ENCODE data around the gene BEGAIN.

BEGAIN gene

GRCh38 chr14:100620255-100621100 is 33.3 kb upstream of the BEGAIN start:
- TF ChIP-seq, protein P1, sequence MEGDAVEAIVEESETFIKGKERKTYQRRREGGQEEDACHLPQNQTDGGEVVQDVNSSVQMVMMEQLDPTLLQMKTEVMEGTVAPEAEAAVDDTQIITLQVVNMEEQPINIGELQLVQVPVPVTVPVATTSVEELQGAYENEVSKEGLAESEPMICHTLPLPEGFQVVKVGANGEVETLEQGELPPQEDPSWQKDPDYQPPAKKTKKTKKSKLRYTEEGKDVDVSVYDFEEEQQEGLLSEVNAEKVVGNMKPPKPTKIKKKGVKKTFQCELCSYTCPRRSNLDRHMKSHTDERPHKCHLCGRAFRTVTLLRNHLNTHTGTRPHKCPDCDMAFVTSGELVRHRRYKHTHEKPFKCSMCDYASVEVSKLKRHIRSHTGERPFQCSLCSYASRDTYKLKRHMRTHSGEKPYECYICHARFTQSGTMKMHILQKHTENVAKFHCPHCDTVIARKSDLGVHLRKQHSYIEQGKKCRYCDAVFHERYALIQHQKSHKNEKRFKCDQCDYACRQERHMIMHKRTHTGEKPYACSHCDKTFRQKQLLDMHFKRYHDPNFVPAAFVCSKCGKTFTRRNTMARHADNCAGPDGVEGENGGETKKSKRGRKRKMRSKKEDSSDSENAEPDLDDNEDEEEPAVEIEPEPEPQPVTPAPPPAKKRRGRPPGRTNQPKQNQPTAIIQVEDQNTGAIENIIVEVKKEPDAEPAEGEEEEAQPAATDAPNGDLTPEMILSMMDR (IDR thresholded peaks at IDR 0.05; ENCODE audit: low read depth, low read length, missing control alignments): no peak
- no peak overlapping the region for H3K4me3 ChIP-seq (replicated peaks; ENCODE audit: low read depth, low read length)
- DNase-seq (ENCODE audit: extremely low read depth, low read depth): no peak

DNA sequence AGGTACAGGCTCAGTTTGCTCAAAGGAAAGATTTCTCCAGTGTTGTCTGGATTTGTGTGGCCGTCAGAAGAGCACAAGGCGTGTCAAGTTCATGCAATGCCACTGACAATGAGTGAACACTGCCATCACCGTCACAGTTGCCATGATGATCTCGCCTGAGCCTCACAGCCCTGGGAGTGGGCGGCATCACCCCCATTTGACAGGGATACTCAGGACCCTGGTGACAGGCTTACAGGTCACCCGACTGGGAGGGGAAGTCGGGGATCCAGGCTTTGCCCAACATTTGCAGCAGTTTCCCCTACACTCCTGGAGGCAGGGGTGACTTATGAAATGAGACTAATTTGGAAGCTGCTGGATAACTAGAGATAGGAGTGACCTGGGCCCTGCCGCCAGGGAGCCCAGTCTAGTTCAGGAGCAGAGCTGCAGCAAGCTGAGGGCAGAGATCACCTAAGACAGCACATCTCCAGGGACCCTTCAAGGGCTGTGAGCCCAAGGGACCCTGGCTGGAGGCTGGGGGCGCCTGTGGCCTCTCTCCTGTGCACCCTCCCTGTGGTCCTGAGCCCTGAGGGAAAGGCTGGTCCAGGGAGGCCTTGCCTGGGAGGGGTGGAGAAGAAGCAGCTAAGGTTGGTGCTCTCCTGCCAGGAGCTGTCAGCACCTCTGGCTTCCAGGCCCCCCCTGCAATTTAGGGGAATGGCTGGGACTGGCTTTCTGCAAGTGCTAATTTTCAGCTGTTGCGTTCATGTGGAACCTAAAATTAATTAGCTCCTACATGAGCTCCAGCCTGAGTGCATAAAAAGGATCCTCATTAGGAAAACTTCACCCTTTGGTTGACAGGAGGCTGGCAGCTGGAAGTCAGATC is 32.4 kb upstream of the BEGAIN start:
- DNase-seq (ENCODE audit: extremely low read depth, low read depth): no peak

GRCh38 chr14:100618763-100619320 is 31.6 kb upstream of the BEGAIN start:
- TF ChIP-seq, protein P1 (IDR thresholded peaks at IDR 0.05; ENCODE audit: low read depth, low read length, missing control alignments): no peak
- H3K4me3 ChIP-seq (replicated peaks; ENCODE audit: low read depth, low read length): no peak overlapping the region
- DNase-seq (ENCODE audit: extremely low read depth, low read depth): no peak

More for the DNA sequence above, 32.4 kb upstream of the BEGAIN start:
- no peak overlapping the region for H3K4me3 ChIP-seq (replicated peaks; ENCODE audit: low read depth, low read length)
- TF ChIP-seq, protein P1 (IDR thresholded peaks at IDR 0.05; ENCODE audit: low read depth, low read length, missing control alignments): no peak

GRCh38 chr14:100618318-100618693 is 31.1 kb upstream of the BEGAIN start:
- TF ChIP-seq, protein P1 (IDR thresholded peaks at IDR 0.05; ENCODE audit: low read depth, low read length, missing control alignments): no peak
- no peak overlapping the region for H3K4me3 ChIP-seq (replicated peaks; ENCODE audit: low read depth, low read length)
- DNase-seq (ENCODE audit: extremely low read depth, low read depth): no peak

DNA sequence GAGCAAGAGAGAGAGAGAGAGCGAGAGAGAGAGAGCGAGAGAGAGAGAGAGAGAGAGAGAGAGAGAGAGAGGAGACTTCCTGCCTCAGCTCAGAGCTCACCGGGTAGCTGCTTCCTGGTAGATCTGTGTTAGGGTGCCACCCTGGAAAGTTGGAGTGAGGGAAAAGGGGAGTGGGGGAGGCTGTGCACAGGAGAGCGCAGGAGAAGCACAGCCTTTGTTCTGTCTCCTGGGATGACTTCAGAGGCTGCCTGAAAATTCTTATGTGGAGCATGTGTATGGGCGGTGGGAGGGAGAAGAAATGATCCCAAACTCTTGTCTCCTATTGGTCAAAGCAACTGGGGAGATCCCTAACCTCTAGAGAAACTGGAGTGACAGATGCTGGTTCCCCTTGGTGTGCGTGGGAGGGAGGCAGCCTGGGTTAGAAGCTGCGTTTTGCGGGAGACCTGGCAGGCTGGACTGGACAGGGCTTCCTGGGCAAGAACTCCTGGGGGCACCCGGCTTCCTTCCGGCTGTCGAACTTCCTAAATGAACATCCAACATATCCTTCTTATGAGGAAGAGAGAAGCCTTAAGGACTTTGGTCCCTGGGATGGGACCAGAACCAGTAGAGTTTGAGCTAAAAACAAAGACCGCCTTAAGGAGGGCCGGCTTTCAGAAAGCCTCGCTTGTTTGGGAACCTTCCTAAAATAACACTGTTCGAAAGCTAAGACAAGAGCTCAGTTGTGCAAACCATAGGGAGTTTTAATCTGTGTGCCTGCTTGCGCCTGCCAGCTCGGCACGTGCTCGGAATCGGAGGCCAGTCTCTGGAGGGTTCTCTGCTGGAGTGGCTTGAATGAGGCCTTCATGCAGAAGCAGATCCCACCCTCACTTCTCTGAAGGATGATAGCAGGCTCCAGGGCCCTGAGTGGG is 30.4 kb upstream of the BEGAIN start:
- H3K4me3 ChIP-seq (replicated peaks; ENCODE audit: low read depth, low read length): no peak overlapping the region
- TF ChIP-seq, protein P1 (IDR thresholded peaks at IDR 0.05; ENCODE audit: low read depth, low read length, missing control alignments): no peak
- DNase-seq (ENCODE audit: extremely low read depth, low read depth): no peak

GRCh38 chr14:100616854-100617409 is 29.7 kb upstream of the BEGAIN start:
- no peak overlapping the region for H3K4me3 ChIP-seq (replicated peaks; ENCODE audit: low read depth, low read length)
- DNase-seq (ENCODE audit: extremely low read depth, low read depth): no peak
- TF ChIP-seq, protein P1 (IDR thresholded peaks at IDR 0.05; ENCODE audit: low read depth, low read length, missing control alignments): no peak
